ENCODE results near the gene DLL4. TPM values are rescaled to one million over a fixed set of nuclear protein-coding genes. Genes with fewer than 3 reads are reported as not detected.
A peak's percentile ranks its signal among the peaks of the same experiment; 100 is the strongest.

DLL4 gene
- total RNA-seq (under 1 TPM in 3 of 5 donors, not detected in 2; 0.12 to 0.25 (median 0.13) TPM), total RNA-seq (0 to 1.4 (median 0.09) reads per million in 29 experiments)
- total RNA-seq (2013), result 0.07 TPM

DNA sequence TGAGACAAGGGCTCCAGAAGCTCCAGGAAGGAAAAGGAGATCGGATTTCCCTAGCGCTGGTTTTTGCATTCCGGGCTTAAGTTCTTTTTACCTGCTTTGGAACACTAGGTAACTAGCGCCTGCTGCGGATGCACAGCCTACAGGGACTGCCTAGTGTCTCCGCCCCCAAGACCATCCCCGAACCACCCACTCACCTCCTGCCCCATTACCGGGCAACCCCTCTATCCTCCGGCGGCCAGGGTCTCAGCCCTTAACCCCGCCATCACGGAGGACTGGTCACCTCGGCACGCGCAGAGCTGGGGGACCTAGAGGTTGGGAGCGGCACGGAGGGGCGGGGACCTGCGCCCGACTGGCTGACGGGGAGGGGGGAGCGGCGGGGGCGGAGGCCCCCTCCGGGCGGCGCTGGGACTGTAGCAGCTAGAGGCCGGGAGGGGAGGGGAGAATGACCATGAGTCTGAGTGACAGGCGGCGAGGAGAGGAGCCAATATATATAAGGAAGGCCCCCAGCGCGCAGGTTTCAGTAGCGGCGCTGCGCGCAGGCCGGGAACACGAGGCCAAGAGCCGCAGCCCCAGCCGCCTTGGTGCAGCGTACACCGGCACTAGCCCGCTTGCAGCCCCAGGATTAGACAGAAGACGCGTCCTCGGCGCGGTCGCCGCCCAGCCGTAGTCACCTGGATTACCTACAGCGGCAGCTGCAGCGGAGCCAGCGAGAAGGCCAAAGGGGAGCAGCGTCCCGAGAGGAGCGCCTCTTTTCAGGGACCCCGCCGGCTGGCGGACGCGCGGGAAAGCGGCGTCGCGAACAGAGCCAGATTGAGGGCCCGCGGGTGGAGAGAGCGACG is at the start of gene DLL4:
Gene DLL4, plus strand, starts transcription at position 520 of the 839 bp plus-strand sequence. CDS start 329 bp downstream, outside the sequence.
- peak within 1 kb of the TSS; percentile 43 to 78 for H3K4me3 ChIP-seq (ENCODE audit: control insufficient read depth in 1 of 2, extremely low read depth in 1 of 2, low read length in 1 of 2)
- Mint-ChIP-seq H3K4me3 (peak within 1 kb of the TSS; percentile 71 to 89 (median 76)), H3K36me3 (no peaks in the 10 kb centered on the region), H3K27me3 (peaks cover 43 to 72% of the 10 kb centered on the region in 2 donors), H3K27ac (no peak within 1 kb of the TSS), H3K4me1 (peaks cover 41 to 51% (median 44%) of the 10 kb centered on the region in 3 donors), H3K9me3 (no peaks in the 10 kb centered on the region)
- POLR2A ChIA-PET, result no interaction called here
- peak in 10 of 35 experiments; percentile 26 to 55 (median 40) for DNase-seq
- no peaks in the 10 kb centered on the region for H3K9me3 ChIP-seq
- WGBS (ENCODE audit: insufficient coverage), result under 1% methylated on average over 66 of the region's 71 CpGs
- peaks cover 4 to 85% of the 10 kb centered on the region in 2 experiments for H3K27me3 ChIP-seq (replicated peaks in 1 of 2; ENCODE audit: control insufficient read depth in 2 of 2, extremely low read depth in 1 of 2, insufficient read depth in 2 of 2, low read length in 1 of 2)
- H3K27ac ChIP-seq (ENCODE audit: low read length), result no peak within 1 kb of the TSS
- CTCF ChIA-PET, result interaction anchor here (0.6 to 0.9 kb wide), 2 partner anchors 25 to 26 kb away, joined by 3 to 5 read pairs; no protein-coding TSS in a partner anchor
- ATAC-seq (replicated peaks in 1 of 4), result peak; percentile 52 to 62 (median 56)
- H3K36me3 ChIP-seq (ENCODE audit: control insufficient read depth in 2 of 2, extremely low read depth in 1 of 2, insufficient read depth in 1 of 2, low read length in 1 of 2), result no peaks in the 10 kb centered on the region
- H3K4me1 ChIP-seq (ENCODE audit: control insufficient read depth in 1 of 2, extremely low read depth in 1 of 2, insufficient read depth in 2 of 2, low read length in 2 of 2), result peaks cover 23 to 69% of the 10 kb centered on the region in 2 experiments

GRCh38 chr15:40879609-40880008 is 49.5 kb upstream of the DLL4 start:
- Mint-ChIP-seq H3K9me3 (no peaks in the 10 kb centered on the region), H3K4me1 (peaks cover 5 to 9% (median 7%) of the 10 kb centered on the region in 3 donors), H3K4me3 (no peak overlapping the region), H3K27ac (no peak overlapping the region), H3K36me3 (no peaks in the 10 kb centered on the region), H3K27me3 (no peaks in the 10 kb centered on the region)
- Histone ChIP-seq H3K9me3 (no peaks in the 10 kb centered on the region), H3K4me3 (ENCODE audit: control insufficient read depth in 1 of 2, extremely low read depth in 1 of 2, low read length in 1 of 2) (no peak overlapping the region), H3K27ac (ENCODE audit: low read length) (no peak overlapping the region), H3K36me3 (ENCODE audit: control insufficient read depth in 2 of 2, extremely low read depth in 1 of 2, insufficient read depth in 1 of 2, low read length in 1 of 2) (no peaks in the 10 kb centered on the region), H3K4me1 (ENCODE audit: control insufficient read depth in 1 of 2, extremely low read depth in 1 of 2, insufficient read depth in 2 of 2, low read length in 2 of 2) (peaks cover 0 to 7% of the 10 kb centered on the region in 2 experiments), H3K27me3 (replicated peaks in 1 of 2; ENCODE audit: control insufficient read depth in 2 of 2, extremely low read depth in 1 of 2, insufficient read depth in 2 of 2, low read length in 1 of 2) (peaks cover 0 to 19% of the 10 kb centered on the region in 2 experiments)
- CTCF ChIA-PET, result interaction anchor here in 1 of 2 donors (0.7 kb wide), 1 partner anchor 37 kb away, joined by 3 read pairs; no protein-coding TSS in a partner anchor
- DNase-seq (no peak), ATAC-seq (replicated peaks in 1 of 4) (no peak)
- WGBS (ENCODE audit: insufficient coverage), result 89% methylated on average over 5 of the region's 6 CpGs
- POLR2A ChIA-PET, result no interaction called here

DNA sequence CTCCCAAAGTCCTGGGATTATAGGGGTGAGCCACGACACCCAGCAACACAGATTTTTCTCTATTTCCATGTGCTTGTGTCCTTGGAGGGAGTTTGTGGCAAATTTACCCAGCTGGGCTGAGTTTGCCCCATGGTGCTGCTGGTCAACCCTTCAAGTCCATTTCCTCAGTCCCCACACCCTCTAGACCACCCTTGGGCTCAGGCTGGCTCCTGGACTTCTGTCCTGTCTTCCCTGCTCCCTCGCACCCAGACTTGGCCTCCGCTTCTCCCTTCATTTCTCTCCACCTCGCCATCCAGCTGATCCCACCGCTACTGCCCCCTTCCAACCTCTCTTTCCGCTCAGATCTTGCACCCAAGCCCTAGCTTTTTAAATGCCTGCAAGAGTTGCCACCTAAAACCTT is 47.8 kb upstream of the DLL4 start:
- peaks cover 0 to 14% of the 10 kb centered on the region in 2 experiments for H3K4me1 ChIP-seq (ENCODE audit: control insufficient read depth in 1 of 2, extremely low read depth in 1 of 2, insufficient read depth in 2 of 2, low read length in 2 of 2)
- H3K4me3 ChIP-seq (ENCODE audit: control insufficient read depth in 1 of 2, extremely low read depth in 1 of 2, low read length in 1 of 2), result no peak overlapping the region
- H3K4me3 Mint-ChIP-seq, result no peak overlapping the region
- peaks cover 10 to 16% (median 13%) of the 10 kb centered on the region in 3 donors for H3K4me1 Mint-ChIP-seq
- peaks cover 0 to 13% of the 10 kb centered on the region in 2 experiments for H3K27me3 ChIP-seq (replicated peaks in 1 of 2; ENCODE audit: control insufficient read depth in 2 of 2, extremely low read depth in 1 of 2, insufficient read depth in 2 of 2, low read length in 1 of 2)
- CTCF ChIA-PET, result interaction anchor here (0.6 to 1.2 kb wide), 2 partner anchors 11 to 175 kb away, joined by 6 to 7 read pairs; no protein-coding TSS in a partner anchor
- no peaks in the 10 kb centered on the region for H3K27me3 Mint-ChIP-seq
- no peak overlapping the region for H3K27ac ChIP-seq (ENCODE audit: low read length)
- H3K36me3 Mint-ChIP-seq, result no peaks in the 10 kb centered on the region
- POLR2A ChIA-PET, result interaction anchor here in 1 of 2 donors (0.7 kb wide), 1 partner anchor 37 kb away, joined by 3 read pairs; no protein-coding TSS in a partner anchor
- no peaks in the 10 kb centered on the region for H3K36me3 ChIP-seq (ENCODE audit: control insufficient read depth in 2 of 2, extremely low read depth in 1 of 2, insufficient read depth in 1 of 2, low read length in 1 of 2)
- DNase-seq (no peak), ATAC-seq (replicated peaks in 1 of 4) (no peak)
- H3K27ac Mint-ChIP-seq, result no peak overlapping the region
- H3K9me3 ChIP-seq, result no peaks in the 10 kb centered on the region
- H3K9me3 Mint-ChIP-seq, result no peaks in the 10 kb centered on the region
- 100% methylated on average over 3 of the region's 6 CpGs for WGBS (ENCODE audit: insufficient coverage)

DNA sequence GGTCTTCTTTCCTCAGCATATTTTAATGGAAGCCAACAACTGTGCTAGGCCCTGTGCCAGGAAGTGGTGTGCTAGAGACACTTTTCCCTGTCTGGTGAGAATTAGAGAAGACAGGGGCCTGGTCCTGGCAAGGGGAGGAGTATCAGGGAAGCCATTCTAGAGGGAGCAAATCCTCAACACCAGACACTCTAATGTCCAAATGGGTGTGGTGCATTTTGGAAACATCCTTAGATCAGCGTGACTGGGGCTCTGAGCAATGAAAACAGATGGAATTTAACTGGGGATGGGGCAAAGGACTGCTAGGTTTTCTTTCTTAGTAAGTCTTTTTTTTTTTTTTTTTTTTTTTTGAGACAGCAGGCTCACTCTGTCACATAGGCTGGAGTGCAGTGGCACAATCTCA is 42.6 kb upstream of the DLL4 start:
- H3K4me3 ChIP-seq (ENCODE audit: control insufficient read depth in 1 of 2, extremely low read depth in 1 of 2, low read length in 1 of 2), result no peak overlapping the region
- H3K4me3 Mint-ChIP-seq, result no peak overlapping the region
- H3K27ac Mint-ChIP-seq, result no peak overlapping the region
- peaks cover 0 to 14% of the 10 kb centered on the region in 2 experiments for H3K4me1 ChIP-seq (ENCODE audit: control insufficient read depth in 1 of 2, extremely low read depth in 1 of 2, insufficient read depth in 2 of 2, low read length in 2 of 2)
- no peaks in the 10 kb centered on the region for H3K9me3 Mint-ChIP-seq
- no peak for ATAC-seq (replicated peaks in 1 of 4)
- no peak overlapping the region for H3K27ac ChIP-seq (ENCODE audit: low read length)
- H3K4me1 Mint-ChIP-seq, result peaks cover 10 to 11% (median 10%) of the 10 kb centered on the region in 3 donors
- ChIA-PET POLR2A (no interaction called here), CTCF (interaction anchor here in 1 of 2 donors (0.6 kb wide), 1 partner anchor 29 kb away, joined by 3 read pairs; no protein-coding TSS in a partner anchor)
- no peaks in the 10 kb centered on the region for H3K36me3 Mint-ChIP-seq
- H3K36me3 ChIP-seq (ENCODE audit: control insufficient read depth in 2 of 2, extremely low read depth in 1 of 2, insufficient read depth in 1 of 2, low read length in 1 of 2), result no peaks in the 10 kb centered on the region
- WGBS (ENCODE audit: insufficient coverage), result no CpG with 5 or more reads among the region's 1 CpG
- no peaks in the 10 kb centered on the region for H3K27me3 Mint-ChIP-seq
- no peak for DNase-seq
- H3K9me3 ChIP-seq, result no peaks in the 10 kb centered on the region
- peaks cover 0 to 8% of the 10 kb centered on the region in 2 experiments for H3K27me3 ChIP-seq (replicated peaks in 1 of 2; ENCODE audit: control insufficient read depth in 2 of 2, extremely low read depth in 1 of 2, insufficient read depth in 2 of 2, low read length in 1 of 2)

DNA sequence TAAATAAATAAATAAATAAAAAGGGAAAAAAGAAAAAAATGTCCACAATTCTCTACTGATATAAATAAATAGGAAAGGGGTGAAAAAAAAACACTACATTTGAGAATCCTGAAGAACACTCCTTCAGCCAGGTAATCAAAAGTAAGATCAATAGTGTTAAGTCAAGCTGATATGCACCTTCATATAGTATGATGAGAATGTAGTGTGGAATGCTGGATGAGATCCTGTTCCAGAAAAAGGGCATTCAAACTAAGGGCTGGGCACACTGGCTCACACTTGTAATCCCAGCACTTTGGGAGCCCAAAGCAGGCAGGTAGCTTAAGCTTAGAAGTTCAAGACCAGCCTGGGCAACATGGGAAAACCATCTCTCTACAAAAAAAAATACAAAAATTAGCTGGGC is 40.0 kb upstream of the DLL4 start:
- H3K27me3 ChIP-seq (replicated peaks in 1 of 2; ENCODE audit: control insufficient read depth in 2 of 2, extremely low read depth in 1 of 2, insufficient read depth in 2 of 2, low read length in 1 of 2), result no peaks in the 10 kb centered on the region
- H3K27ac Mint-ChIP-seq, result no peak overlapping the region
- H3K36me3 ChIP-seq (ENCODE audit: control insufficient read depth in 2 of 2, extremely low read depth in 1 of 2, insufficient read depth in 1 of 2, low read length in 1 of 2), result no peaks in the 10 kb centered on the region
- no peak overlapping the region for H3K27ac ChIP-seq (ENCODE audit: low read length)
- POLR2A ChIA-PET, result no interaction called here
- no peaks in the 10 kb centered on the region for H3K9me3 Mint-ChIP-seq
- ATAC-seq (replicated peaks in 1 of 4) (no peak), DNase-seq (no peak)
- H3K4me1 Mint-ChIP-seq, result peaks cover 18 to 25% (median 19%) of the 10 kb centered on the region in 3 donors
- no peak overlapping the region for H3K4me3 Mint-ChIP-seq
- no peaks in the 10 kb centered on the region for H3K27me3 Mint-ChIP-seq
- H3K36me3 Mint-ChIP-seq, result no peaks in the 10 kb centered on the region
- H3K9me3 ChIP-seq, result no peaks in the 10 kb centered on the region
- CTCF ChIA-PET, result interaction anchor here (0.6 to 1.1 kb wide), 2 partner anchors 21 to 30 kb away, joined by 4 to 5 read pairs; no protein-coding TSS in a partner anchor
- no peak overlapping the region for H3K4me3 ChIP-seq (ENCODE audit: control insufficient read depth in 1 of 2, extremely low read depth in 1 of 2, low read length in 1 of 2)
- peaks cover 0 to 24% of the 10 kb centered on the region in 2 experiments for H3K4me1 ChIP-seq (ENCODE audit: control insufficient read depth in 1 of 2, extremely low read depth in 1 of 2, insufficient read depth in 2 of 2, low read length in 2 of 2)

GRCh38 chr15:40891138-40891537 is 38.0 kb upstream of the DLL4 start:
- WGBS (ENCODE audit: insufficient coverage), result 93% methylated on average over 4 of the region's 5 CpGs
- CTCF ChIA-PET, result interaction anchor here in 1 of 2 donors (2.4 kb wide), 1 partner anchor 34 kb away, joined by 45 read pairs; no protein-coding TSS in a partner anchor
- no peaks in the 10 kb centered on the region for H3K9me3 ChIP-seq
- no peak overlapping the region for H3K4me3 Mint-ChIP-seq
- POLR2A ChIA-PET, result interaction anchor here in 1 of 2 donors (0.5 kb wide), 1 partner anchor 33 kb away, joined by 8 read pairs; no protein-coding TSS in a partner anchor
- no peak overlapping the region for H3K27ac ChIP-seq (ENCODE audit: low read length)
- no peak for ATAC-seq (replicated peaks in 1 of 4)
- H3K27me3 Mint-ChIP-seq, result no peaks in the 10 kb centered on the region
- H3K4me1 ChIP-seq (ENCODE audit: control insufficient read depth in 1 of 2, extremely low read depth in 1 of 2, insufficient read depth in 2 of 2, low read length in 2 of 2), result peaks cover 11 to 32% of the 10 kb centered on the region in 2 experiments
- H3K4me3 ChIP-seq (ENCODE audit: control insufficient read depth in 1 of 2, extremely low read depth in 1 of 2, low read length in 1 of 2), result no peak overlapping the region
- no peaks in the 10 kb centered on the region for H3K27me3 ChIP-seq (replicated peaks in 1 of 2; ENCODE audit: control insufficient read depth in 2 of 2, extremely low read depth in 1 of 2, insufficient read depth in 2 of 2, low read length in 1 of 2)
- peaks cover 24 to 32% (median 24%) of the 10 kb centered on the region in 3 donors for H3K4me1 Mint-ChIP-seq
- no peak overlapping the region for H3K27ac Mint-ChIP-seq
- no peaks in the 10 kb centered on the region for H3K9me3 Mint-ChIP-seq
- H3K36me3 Mint-ChIP-seq, result peaks cover 3% of the 10 kb centered on the region
- no peak for DNase-seq
- peaks cover 4 to 5% of the 10 kb centered on the region in 2 donors for H3K36me3 ChIP-seq (ENCODE audit: control insufficient read depth in 2 of 2, extremely low read depth in 1 of 2, insufficient read depth in 1 of 2, low read length in 1 of 2)

Measured in T-cell (primary cell).